ENCODE data around the gene MRPS6. TPM values are rescaled to one million over a fixed set of nuclear protein-coding genes. Genes with fewer than 3 reads are reported as not detected.

MRPS6 gene
- total RNA-seq, 1 donor from 2014 or later = 23.3 TPM

DNA sequence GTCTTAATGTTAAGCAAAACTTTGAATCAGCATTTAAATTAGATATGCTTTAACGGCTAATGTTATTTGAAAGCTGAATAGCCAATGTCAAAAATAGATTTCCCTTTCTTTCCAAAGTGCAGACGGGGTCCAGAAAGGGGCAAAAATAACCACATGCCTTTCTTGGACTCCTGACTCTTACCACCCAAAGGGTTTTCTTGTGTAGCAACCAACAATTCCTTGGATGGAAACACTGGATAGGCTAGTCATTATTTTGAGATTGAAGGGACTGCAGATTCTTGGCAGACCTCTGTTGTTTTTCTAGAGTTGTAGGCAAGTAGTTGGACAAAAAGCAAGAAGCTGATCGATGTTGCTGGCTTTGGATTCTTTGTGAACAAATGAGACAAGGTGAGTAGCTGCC is 107.0 kb downstream of the MRPS6 start:
- Histone ChIP-seq H3K27ac (no peak overlapping the region), H3K4me1 (no peaks in the 10 kb centered on the region), H3K27me3 (no peaks in the 10 kb centered on the region), H3K4me3 (no peak overlapping the region), H3K36me3 (no peaks in the 10 kb centered on the region), H3K9me3 (no peaks in the 10 kb centered on the region)
- no peak for DNase-seq (ENCODE audit: extremely low spot score in 2 of 2)
- intact Hi-C loops (cut with DNase I) = no loop called here
- TF ChIP-seq POLR2A (IDR thresholded peaks at IDR 0.05) (no peak), POLR2AphosphoS5 (IDR thresholded peaks at IDR 0.05; ENCODE audit: insufficient read depth in 1 of 2, low read depth in 1 of 2) (no peak)
- TF ChIP-seq, protein P1, sequence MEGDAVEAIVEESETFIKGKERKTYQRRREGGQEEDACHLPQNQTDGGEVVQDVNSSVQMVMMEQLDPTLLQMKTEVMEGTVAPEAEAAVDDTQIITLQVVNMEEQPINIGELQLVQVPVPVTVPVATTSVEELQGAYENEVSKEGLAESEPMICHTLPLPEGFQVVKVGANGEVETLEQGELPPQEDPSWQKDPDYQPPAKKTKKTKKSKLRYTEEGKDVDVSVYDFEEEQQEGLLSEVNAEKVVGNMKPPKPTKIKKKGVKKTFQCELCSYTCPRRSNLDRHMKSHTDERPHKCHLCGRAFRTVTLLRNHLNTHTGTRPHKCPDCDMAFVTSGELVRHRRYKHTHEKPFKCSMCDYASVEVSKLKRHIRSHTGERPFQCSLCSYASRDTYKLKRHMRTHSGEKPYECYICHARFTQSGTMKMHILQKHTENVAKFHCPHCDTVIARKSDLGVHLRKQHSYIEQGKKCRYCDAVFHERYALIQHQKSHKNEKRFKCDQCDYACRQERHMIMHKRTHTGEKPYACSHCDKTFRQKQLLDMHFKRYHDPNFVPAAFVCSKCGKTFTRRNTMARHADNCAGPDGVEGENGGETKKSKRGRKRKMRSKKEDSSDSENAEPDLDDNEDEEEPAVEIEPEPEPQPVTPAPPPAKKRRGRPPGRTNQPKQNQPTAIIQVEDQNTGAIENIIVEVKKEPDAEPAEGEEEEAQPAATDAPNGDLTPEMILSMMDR (IDR thresholded peaks at IDR 0.05) = no peak

DNA sequence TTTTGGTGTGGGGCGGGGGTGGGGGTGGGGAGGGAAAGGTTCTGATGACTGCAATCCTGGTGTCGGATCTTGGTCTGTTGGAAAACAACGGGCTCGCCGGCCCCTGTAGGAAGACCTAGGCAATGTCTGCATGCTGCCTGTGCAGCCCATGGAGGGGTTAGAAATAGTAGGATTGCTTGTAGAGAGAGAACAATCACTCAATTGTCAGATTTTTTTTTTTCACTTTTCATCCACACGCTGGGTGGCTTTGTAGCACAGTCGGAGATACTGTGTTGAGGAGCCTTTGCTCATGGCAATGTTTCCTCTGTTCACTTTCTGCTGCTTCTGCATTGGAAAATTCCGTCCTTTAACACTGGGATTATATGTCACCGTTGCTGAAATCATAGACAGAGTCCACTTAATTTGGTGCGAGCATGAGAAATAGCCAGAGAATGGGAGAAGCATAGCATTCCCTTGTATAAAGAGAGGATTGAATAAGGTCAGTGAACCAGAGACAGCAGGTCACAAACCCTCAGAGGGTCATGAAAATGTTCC is 107.5 kb downstream of the MRPS6 start:
- intact Hi-C loops (cut with DNase I) = no loop called here

DNA sequence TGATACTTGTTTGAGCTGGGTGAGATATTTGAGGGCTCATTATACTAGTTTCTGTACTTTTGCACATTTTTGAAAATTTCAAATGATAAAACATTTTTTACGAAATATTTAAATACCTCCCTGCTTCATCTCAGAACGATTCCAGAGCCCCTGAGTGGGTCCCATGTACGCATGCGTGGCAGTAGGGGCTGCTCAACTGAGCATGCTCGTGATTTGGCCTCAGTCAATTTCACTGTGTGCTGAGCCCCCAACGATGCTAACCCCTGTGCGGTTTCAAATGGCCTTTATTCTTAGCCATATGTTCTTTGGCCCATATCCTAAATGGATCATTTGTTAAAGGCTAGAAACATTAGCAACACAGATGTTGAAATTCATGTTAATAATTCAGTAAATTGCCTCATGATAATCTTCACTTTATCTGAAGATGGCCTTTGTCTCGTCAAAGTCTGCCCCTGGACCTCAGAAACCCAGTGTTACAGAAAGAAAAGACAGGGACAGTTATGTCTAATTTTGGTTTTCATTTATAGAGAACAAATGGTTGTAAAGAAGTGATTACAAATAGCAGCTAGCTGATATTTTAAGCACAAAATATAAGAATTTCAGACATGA is 108.2 kb downstream of the MRPS6 start:
- H3K4me3 ChIP-seq = no peak overlapping the region
- DNase-seq (ENCODE audit: extremely low spot score in 2 of 2) = no peak
- no peaks in the 10 kb centered on the region for H3K27me3 ChIP-seq
- intact Hi-C loops (cut with DNase I) = no loop called here
- no peak for TF ChIP-seq POLR2AphosphoS5 (IDR thresholded peaks at IDR 0.05; ENCODE audit: insufficient read depth in 1 of 2, low read depth in 1 of 2)
- TF ChIP-seq, protein P1 (IDR thresholded peaks at IDR 0.05) = no peak
- TF ChIP-seq POLR2A (IDR thresholded peaks at IDR 0.05) = no peak
- H3K27ac ChIP-seq = no peak overlapping the region
- no peaks in the 10 kb centered on the region for H3K36me3 ChIP-seq
- no peaks in the 10 kb centered on the region for H3K4me1 ChIP-seq
- H3K9me3 ChIP-seq = no peaks in the 10 kb centered on the region

More for the DNA sequence above, 107.5 kb downstream of the MRPS6 start:
- no peaks in the 10 kb centered on the region for H3K36me3 ChIP-seq
- no peaks in the 10 kb centered on the region for H3K9me3 ChIP-seq
- no peaks in the 10 kb centered on the region for H3K27me3 ChIP-seq
- DNase-seq (ENCODE audit: extremely low spot score in 2 of 2) = no peak
- no peak overlapping the region for H3K27ac ChIP-seq
- H3K4me1 ChIP-seq = no peaks in the 10 kb centered on the region
- TF ChIP-seq POLR2AphosphoS5 (IDR thresholded peaks at IDR 0.05; ENCODE audit: insufficient read depth in 1 of 2, low read depth in 1 of 2) (no peak), POLR2A (IDR thresholded peaks at IDR 0.05) (no peak)
- TF ChIP-seq, protein P1 (IDR thresholded peaks at IDR 0.05) = no peak
- no peak overlapping the region for H3K4me3 ChIP-seq

DNA sequence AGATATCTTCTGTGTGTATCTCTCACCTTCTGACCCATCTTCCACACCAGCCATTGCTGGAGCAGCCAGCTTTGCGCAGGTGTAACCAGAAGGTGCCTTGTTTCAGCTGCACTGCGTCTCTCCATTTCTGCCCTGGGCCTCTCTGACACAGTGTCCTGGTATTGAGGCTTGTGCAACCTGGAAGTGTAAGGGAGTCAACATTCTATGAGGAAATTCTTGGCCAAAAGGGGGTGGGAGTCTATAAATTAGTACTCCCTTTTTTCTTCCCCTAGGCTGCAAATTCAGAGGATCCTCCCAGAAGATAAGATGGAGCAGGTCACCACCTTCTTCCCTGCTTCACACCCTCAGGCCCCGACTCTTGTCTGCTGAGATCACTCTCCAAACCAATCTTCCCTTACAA is 109.1 kb downstream of the MRPS6 start:
- DNase-seq (ENCODE audit: extremely low spot score in 2 of 2) = no peak
- TF ChIP-seq POLR2A (IDR thresholded peaks at IDR 0.05) (no peak), POLR2AphosphoS5 (IDR thresholded peaks at IDR 0.05; ENCODE audit: insufficient read depth in 1 of 2, low read depth in 1 of 2) (no peak)
- TF ChIP-seq, protein P1 (IDR thresholded peaks at IDR 0.05) = no peak
- H3K4me1 ChIP-seq = no peaks in the 10 kb centered on the region
- H3K36me3 ChIP-seq = no peaks in the 10 kb centered on the region
- H3K27ac ChIP-seq = no peak overlapping the region
- intact Hi-C loops (cut with DNase I) = no loop called here
- no peak overlapping the region for H3K4me3 ChIP-seq
- H3K27me3 ChIP-seq = no peaks in the 10 kb centered on the region
- no peaks in the 10 kb centered on the region for H3K9me3 ChIP-seq

DNA sequence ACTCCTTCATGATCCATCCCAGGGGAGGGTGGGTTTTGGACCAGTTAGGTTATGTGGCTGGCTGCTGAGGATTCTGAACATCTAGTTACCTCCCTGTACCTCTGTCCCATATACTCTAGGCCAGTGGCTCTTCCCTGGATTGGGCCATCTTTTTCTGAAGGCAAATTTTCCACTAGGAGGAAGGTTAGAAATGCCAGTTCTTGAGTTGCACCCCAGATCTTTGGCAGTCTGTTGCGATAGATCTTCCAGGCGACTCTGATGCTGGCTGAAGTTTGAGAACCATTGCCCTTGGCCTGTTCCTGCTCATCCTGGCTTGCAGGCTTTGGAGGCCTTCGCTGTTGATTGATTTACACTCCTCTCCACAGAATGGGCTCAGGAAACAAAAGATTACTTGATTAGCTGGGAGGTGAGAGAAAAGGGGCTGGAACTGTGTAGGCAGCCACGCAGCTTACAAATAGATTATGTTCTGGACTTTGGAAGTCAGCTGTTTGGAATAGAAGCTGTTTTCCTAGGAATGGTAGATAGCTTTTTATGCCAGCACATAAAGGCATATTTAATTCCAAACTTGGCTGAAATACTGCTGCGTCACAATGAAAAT is 110.1 kb downstream of the MRPS6 start:
- TF ChIP-seq, protein P1 (IDR thresholded peaks at IDR 0.05) = no peak
- TF ChIP-seq POLR2AphosphoS5 (IDR thresholded peaks at IDR 0.05; ENCODE audit: insufficient read depth in 1 of 2, low read depth in 1 of 2) (no peak), POLR2A (IDR thresholded peaks at IDR 0.05) (no peak)
- Histone ChIP-seq H3K36me3 (no peaks in the 10 kb centered on the region), H3K27ac (no peak overlapping the region), H3K4me1 (peaks cover 4% of the 10 kb centered on the region), H3K27me3 (no peaks in the 10 kb centered on the region), H3K4me3 (no peak overlapping the region), H3K9me3 (no peaks in the 10 kb centered on the region)
- DNase-seq (ENCODE audit: extremely low spot score in 2 of 2) = no peak
- intact Hi-C loops (cut with DNase I) = no loop called here

Data from vagina (tissue), 2 donors.